Astrocyte (in vitro differentiated cells and primary cell): ENCODE data around the gene SLC9A9. TPM values are rescaled to one million over a fixed set of nuclear protein-coding genes. Genes with fewer than 3 reads are reported as not detected.

Source experiments
- DNase-seq: peaks from one replicate; pipeline ENCODE4 v3.0.0-alpha.2; 2010; ENCODE audit warnings: low read depth
- FAIRE-seq: peaks from 2 replicates; lab custom pipeline; 2011; peaks lifted over from hg19 to GRCh38; lab: Jason Lieb, UNC
- H2AFZ ChIP-seq: 2 replicates; pipeline ENCODE4 v1.6.0; 2012; ENCODE audit warnings: low read depth, low read length, inconsistent platforms
- H3K27ac ChIP-seq: 2 replicates; pipeline ENCODE4 v1.5.1; 2011; ENCODE audit warnings: low read depth, low read length, inconsistent platforms
- H3K27me3 ChIP-seq: 2 replicates; pipeline ENCODE4 v1.6.0; 2011; ENCODE audit warnings: low read length, inconsistent platforms; ENCODE audit not compliant: insufficient read depth
- H3K36me3 ChIP-seq: 2 replicates; pipeline ENCODE4 v1.5.1; 2011; ENCODE audit warnings: low read length, inconsistent platforms; ENCODE audit not compliant: insufficient read depth
- H3K4me1 ChIP-seq: 2 replicates; pipeline ENCODE4 v1.5.1; 2011; ENCODE audit warnings: low read length, inconsistent platforms; ENCODE audit not compliant: insufficient read depth
- H3K4me2 ChIP-seq: 2 replicates; pipeline ENCODE4 v1.6.0; 2012; ENCODE audit warnings: low read length, inconsistent platforms
- H3K4me3 ChIP-seq: 2 replicates; pipeline ENCODE4 v1.5.1; 2011; ENCODE audit warnings: low read depth, mild to moderate bottlenecking, low read length, inconsistent platforms; ENCODE audit not compliant: insufficient read depth
- H3K79me2 ChIP-seq: 2 replicates; pipeline ENCODE4 v1.6.0; 2012; ENCODE audit warnings: mild to moderate bottlenecking, low read length, inconsistent platforms; ENCODE audit not compliant: insufficient read depth
- H3K9ac ChIP-seq: 2 replicates; pipeline ENCODE4 v1.6.0; 2012; ENCODE audit warnings: mild to moderate bottlenecking, low read length, inconsistent platforms
- H3K9me3 ChIP-seq: 2 replicates; pipeline ENCODE4 v1.5.1; 2012; ENCODE audit warnings: low read depth, mild to moderate bottlenecking, low read length, inconsistent platforms; ENCODE audit not compliant: insufficient read depth
- H4K20me1 ChIP-seq: 2 replicates; pipeline ENCODE4 v1.6.0; 2012; ENCODE audit warnings: low read length, inconsistent platforms; ENCODE audit not compliant: insufficient read depth
- H3K27ac Mint-ChIP-seq: one replicate; pipeline ENCODE4 v1.8.0; 2021; ENCODE audit warnings: mild to moderate bottlenecking, mixed read lengths; ENCODE audit not compliant: unreplicated experiment
- H3K27me3 Mint-ChIP-seq: one replicate; pipeline ENCODE4 v1.8.0; 2021; ENCODE audit warnings: low read depth, mixed read lengths; ENCODE audit not compliant: unreplicated experiment
- H3K36me3 Mint-ChIP-seq: one replicate; pipeline ENCODE4 v1.8.0; 2021; ENCODE audit warnings: low read depth, mixed read lengths; ENCODE audit not compliant: unreplicated experiment
- H3K4me1 Mint-ChIP-seq: one replicate; pipeline ENCODE4 v1.8.0; 2021; ENCODE audit warnings: low read depth, mixed read lengths; ENCODE audit not compliant: unreplicated experiment
- H3K4me3 Mint-ChIP-seq: one replicate; pipeline ENCODE4 v1.8.0; 2021; ENCODE audit warnings: mild to moderate bottlenecking, moderate library complexity, mixed read lengths; ENCODE audit not compliant: unreplicated experiment
- H3K9me3 Mint-ChIP-seq: one replicate; pipeline ENCODE4 v1.8.0; 2021; ENCODE audit warnings: mild to moderate bottlenecking, mixed read lengths; ENCODE audit not compliant: unreplicated experiment
- EZH2 ChIP-seq: IDR thresholded peaks from 2 replicates; pipeline ENCODE4 v1.6.1; 2012; ENCODE audit warnings: mild to moderate bottlenecking, low read length, inconsistent platforms; ENCODE audit not compliant: insufficient read depth
- total RNA-seq: library from RNA; stranded (reverse); gene quantifications from 2 replicates; pipeline ENCODE4 v1.2.1, GENCODE V29; 2021
- TF ChIP-seq, protein P1 (sequence below): IDR thresholded peaks from 2 replicates; pipeline ENCODE4 v1.5.1; 2011; ENCODE audit warnings: low read depth, mild to moderate bottlenecking, inconsistent platforms, low read length, moderate library complexity; ENCODE audit not compliant: insufficient read depth

Gene SLC9A9
- total RNA-seq, 1 donor from 2014 or later = 1.5 TPM

DNA sequence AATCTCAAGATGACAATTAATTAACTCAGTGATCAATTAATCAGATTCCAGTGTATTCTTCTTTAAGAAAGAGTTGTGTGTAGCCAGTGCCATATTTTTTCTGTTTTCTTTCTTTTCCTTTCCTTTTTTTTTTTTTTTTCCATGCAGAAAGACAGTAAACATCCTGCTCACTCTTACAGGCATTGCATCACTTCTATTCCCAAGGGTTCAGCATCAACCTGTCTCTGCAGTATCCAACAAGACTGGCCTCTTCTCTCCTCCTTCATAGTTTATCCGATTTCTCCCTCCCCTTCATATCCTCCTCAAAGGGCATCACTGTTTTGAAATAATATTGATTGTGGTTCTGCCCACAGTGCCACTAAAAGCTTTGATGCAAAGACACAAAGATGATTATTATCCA, 17.0 kb upstream of the SLC9A9 start:
- Mint-ChIP-seq H3K9me3 (peaks cover 7% of the 10 kb centered on the region), H3K4me3 (no peak overlapping the region), H3K27me3 (peaks cover 5% of the 10 kb centered on the region), H3K4me1 (no peaks in the 10 kb centered on the region), H3K36me3 (no peaks in the 10 kb centered on the region), H3K27ac (no peak overlapping the region)
- FAIRE-seq (no peak), DNase-seq (no peak)
- Histone ChIP-seq H3K27ac (no peak overlapping the region), H4K20me1 (no peaks in the 10 kb centered on the region), H3K36me3 (no peaks in the 10 kb centered on the region), H2AFZ (no peak overlapping the region), H3K4me2 (no peak overlapping the region), H3K4me1 (no peaks in the 10 kb centered on the region), H3K27me3 (no peaks in the 10 kb centered on the region), H3K9me3 (no peaks in the 10 kb centered on the region), H3K79me2 (no peaks in the 10 kb centered on the region), H3K9ac (no peak overlapping the region), H3K4me3 (no peak overlapping the region)
- TF ChIP-seq, protein P1, sequence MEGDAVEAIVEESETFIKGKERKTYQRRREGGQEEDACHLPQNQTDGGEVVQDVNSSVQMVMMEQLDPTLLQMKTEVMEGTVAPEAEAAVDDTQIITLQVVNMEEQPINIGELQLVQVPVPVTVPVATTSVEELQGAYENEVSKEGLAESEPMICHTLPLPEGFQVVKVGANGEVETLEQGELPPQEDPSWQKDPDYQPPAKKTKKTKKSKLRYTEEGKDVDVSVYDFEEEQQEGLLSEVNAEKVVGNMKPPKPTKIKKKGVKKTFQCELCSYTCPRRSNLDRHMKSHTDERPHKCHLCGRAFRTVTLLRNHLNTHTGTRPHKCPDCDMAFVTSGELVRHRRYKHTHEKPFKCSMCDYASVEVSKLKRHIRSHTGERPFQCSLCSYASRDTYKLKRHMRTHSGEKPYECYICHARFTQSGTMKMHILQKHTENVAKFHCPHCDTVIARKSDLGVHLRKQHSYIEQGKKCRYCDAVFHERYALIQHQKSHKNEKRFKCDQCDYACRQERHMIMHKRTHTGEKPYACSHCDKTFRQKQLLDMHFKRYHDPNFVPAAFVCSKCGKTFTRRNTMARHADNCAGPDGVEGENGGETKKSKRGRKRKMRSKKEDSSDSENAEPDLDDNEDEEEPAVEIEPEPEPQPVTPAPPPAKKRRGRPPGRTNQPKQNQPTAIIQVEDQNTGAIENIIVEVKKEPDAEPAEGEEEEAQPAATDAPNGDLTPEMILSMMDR = no peak
- TF ChIP-seq EZH2 = no peak

GRCh38 chr3:143859465-143860203, 11.4 kb upstream of the SLC9A9 start:
- Histone ChIP-seq H2AFZ (no peak overlapping the region), H3K9ac (no peak overlapping the region), H3K9me3 (no peaks in the 10 kb centered on the region), H3K79me2 (no peaks in the 10 kb centered on the region), H3K4me3 (no peak overlapping the region), H4K20me1 (no peaks in the 10 kb centered on the region), H3K27ac (no peak overlapping the region), H3K36me3 (no peaks in the 10 kb centered on the region), H3K4me2 (no peak overlapping the region), H3K27me3 (no peaks in the 10 kb centered on the region), H3K4me1 (no peaks in the 10 kb centered on the region)
- peaks cover 2% of the 10 kb centered on the region for H3K27me3 Mint-ChIP-seq
- H3K36me3 Mint-ChIP-seq = no peaks in the 10 kb centered on the region
- H3K4me3 Mint-ChIP-seq = no peak overlapping the region
- TF ChIP-seq, protein P1 = no peak
- TF ChIP-seq EZH2 = no peak
- peaks cover 5% of the 10 kb centered on the region for H3K9me3 Mint-ChIP-seq
- no peak overlapping the region for H3K27ac Mint-ChIP-seq
- peak; percentile 5 for FAIRE-seq
- no peak for DNase-seq
- H3K4me1 Mint-ChIP-seq = no peaks in the 10 kb centered on the region
